GM18868 (cell line): ENCODE results near the gene CFHR5.
A peak's percentile ranks its signal among the peaks of the same experiment; 100 is the strongest.
"Not testable (repeated sequence)": the region's sequence is repeated elsewhere in the genome, so short reads cannot be mapped to it uniquely, and the experiment has no call there.

Experiments used
- ATAC-seq: cut with Tn5 transposase; IDR thresholded peaks from one replicate; pipeline ENCODE4 v1.9.1; 2021; ENCODE audit warnings: mild to moderate bottlenecking, moderate library complexity; ENCODE audit not compliant: unreplicated experiment

CFHR5 gene

GRCh38 chr1:196977278-196977677 lies at the start of gene CFHR5:
CFHR5 (plus strand) TSS chr1:196977556; CDS start chr1:196977665, 109 bp downstream.
- no peak for ATAC-seq

- ATAC-seq, result not testable (repeated sequence)
Observed at GRCh38 chr1:196932853-196933252, 44.5 kb upstream of the CFHR5 start.

DNA sequence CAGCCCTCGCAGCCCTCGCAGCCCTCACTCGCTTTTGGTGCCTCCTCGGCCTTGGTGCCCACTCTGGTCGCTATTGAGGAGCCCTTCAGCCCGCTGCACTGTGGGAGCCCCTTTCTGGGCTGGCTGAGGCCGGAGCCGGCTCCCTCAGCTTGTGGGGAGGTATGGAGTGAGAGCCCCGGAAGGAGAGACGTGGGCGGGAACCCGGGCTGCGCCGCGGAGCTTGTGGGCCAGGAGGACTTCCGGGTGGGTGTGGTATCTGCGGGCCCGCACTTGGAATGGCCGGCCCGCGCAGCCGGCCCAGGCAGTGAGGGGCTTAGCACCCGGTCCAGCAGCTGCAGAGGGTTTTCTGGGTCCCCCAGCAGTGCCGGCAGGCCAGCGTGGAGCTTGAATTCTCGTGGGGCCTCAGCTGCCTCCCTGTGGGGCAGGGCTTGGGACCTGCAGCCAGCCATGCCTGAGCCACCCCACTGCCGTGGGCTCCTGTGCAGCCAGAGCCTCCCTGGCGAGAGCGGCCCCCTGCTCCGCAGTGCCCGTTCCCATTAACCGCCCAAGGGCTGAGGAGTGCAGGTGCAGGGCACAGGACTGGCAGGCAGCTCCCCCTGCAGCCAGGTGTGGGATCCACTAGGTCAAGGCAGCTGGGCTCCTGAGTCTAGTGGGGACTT lies 43.7 kb upstream of the CFHR5 start:
- no peak for ATAC-seq

- not testable (repeated sequence) for ATAC-seq
Observed at GRCh38 chr1:196941474-196941873, 35.9 kb upstream of the CFHR5 start.

DNA sequence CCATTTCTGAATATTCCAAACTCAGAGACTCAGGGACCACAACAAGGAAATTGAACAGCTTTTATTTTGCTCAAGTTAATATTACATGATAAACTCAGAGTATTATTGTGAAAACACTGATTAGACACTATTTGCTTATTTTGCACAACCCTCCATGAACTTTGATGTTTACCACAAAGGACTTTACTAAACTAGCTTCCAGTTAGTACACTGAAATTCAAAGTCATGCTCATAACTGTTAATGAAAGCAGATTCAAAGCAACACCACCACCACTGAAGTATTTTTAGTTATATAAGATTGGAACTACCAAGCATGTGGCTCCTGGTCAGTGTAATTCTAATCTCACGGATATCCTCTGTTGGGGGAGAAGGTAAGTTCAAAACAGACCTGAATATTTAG lies 33.8 kb upstream of the CFHR5 start, which contains the start of gene CFHR2:
Gene CFHR2, plus strand, starts transcription at position 171 of the 400 bp plus-strand sequence. Its CDS starts 143 bp downstream, at position 314.
- ATAC-seq, result not testable (repeated sequence)

- ATAC-seq, result peak; percentile 97
Observed at GRCh38 chr1:196951711-196952394, 25.5 kb upstream of the CFHR5 start.

GRCh38 chr1:196954778-196955177 lies 22.6 kb upstream of the CFHR5 start:
- ATAC-seq, result no peak

DNA sequence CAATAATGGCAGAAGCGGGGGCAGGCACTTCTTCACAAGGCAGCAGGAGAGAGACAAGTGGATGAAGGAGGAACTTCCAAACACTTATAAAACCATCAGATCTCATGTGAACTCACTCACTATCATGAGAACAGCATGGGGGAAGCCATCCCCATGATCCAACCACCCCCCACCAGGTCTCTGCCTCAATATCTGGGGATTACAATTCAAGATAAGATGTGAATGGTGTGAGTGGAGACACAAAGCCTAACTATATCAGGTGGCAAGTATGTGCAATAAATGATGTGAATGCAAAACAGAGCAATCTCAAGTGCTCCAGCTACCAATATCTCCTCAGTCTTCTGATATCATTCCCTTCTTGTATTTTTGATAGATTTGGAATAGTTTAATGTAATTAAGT lies 21.4 kb upstream of the CFHR5 start:
- ATAC-seq, result no peak

GRCh38 chr1:196960854-196961253 lies 16.5 kb upstream of the CFHR5 start:
- ATAC-seq, result peak; percentile 93

GRCh38 chr1:196970182-196970581 lies 7.2 kb upstream of the CFHR5 start:
- no peak for ATAC-seq

- ATAC-seq, result no peak
Observed at GRCh38 chr1:196976278-196976677, 1.1 kb upstream of the CFHR5 start.

DNA sequence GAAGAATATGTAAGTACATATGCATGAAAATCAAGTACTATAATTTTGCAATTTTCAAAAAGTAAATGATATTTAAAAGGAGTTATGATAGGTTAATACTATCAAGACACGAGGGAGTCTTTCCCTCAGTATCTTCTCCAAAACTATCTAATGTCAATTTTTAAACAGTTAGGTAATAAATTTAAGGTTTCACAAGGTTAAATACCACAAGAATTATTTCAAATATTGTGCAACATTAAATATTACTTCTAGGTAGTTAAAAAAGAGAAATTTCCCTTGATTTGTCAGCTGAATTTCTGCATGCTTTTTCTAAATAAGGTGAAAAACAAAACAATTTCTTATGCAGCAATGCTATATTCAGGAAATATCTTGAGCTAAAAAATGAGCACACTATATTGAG lies 3.5 kb downstream of the CFHR5 start:
- ATAC-seq, result no peak

GRCh38 chr1:196982247-196982646 lies 4.9 kb downstream of the CFHR5 start:
- not testable (repeated sequence) for ATAC-seq

DNA sequence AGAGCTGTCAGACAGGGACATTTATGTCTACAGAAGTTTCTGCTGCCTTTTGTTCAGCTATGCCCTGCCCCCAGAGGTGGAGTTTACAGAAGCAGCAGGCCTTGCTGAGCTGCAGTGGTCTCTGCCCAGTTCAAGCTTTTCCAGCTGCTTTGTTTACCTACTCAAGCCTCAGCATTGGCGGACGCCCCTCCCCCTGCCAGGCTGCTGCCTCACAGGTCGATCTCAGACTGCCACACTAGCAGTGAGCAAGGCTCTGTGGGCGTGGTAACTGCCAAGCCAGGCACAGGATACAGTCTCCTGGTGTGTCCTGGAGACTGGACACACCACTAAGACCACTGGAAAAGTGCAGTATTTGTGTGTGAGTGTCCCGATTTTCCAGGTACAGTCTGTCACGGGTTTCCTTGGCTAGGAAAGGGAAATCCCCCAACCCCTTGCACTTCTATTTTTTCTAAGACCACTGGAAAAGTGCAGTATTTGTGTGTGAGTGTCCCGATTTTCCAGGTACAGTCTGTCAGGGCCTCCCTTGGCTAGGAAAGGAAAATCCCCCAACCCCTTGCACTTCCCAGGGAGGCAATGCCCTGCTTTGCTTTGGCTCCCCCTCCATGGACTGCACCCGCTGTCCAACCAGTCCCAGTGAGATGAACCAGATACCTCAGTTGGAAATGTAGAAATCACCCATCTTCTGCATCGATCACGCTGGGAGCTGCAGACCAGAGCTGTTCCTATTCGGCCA lies 14.7 kb downstream of the CFHR5 start:
- not testable (repeated sequence) for ATAC-seq

- ATAC-seq, result no peak
Observed at GRCh38 chr1:196993916-196994315, 16.6 kb downstream of the CFHR5 start.

- ATAC-seq, result peak; percentile 78
Observed at GRCh38 chr1:196997423-196997822, 20.1 kb downstream of the CFHR5 start.

GRCh38 chr1:197001828-197002227 lies 24.5 kb downstream of the CFHR5 start:
- no peak for ATAC-seq

GRCh38 chr1:197003132-197003531 lies 25.8 kb downstream of the CFHR5 start:
- no peak for ATAC-seq

DNA sequence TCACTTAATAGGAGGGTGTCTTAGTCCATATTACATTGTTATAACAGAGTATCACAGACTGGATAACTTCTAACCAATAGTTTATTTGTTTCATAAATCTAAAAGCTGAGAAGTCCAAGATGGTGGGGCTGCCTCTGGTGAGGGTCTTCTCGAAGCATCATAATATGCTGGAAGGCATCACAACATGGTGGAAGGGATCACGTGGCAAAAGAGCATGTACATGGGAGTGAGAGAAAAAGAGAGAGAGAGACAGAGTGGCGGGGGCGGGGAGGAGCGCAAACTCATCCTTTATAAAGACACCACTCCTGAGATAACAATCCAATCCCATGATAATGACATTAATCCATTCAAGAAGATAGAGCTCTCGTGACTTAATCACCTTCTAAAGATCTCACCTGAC lies 31.5 kb downstream of the CFHR5 start:
- no peak for ATAC-seq

DNA sequence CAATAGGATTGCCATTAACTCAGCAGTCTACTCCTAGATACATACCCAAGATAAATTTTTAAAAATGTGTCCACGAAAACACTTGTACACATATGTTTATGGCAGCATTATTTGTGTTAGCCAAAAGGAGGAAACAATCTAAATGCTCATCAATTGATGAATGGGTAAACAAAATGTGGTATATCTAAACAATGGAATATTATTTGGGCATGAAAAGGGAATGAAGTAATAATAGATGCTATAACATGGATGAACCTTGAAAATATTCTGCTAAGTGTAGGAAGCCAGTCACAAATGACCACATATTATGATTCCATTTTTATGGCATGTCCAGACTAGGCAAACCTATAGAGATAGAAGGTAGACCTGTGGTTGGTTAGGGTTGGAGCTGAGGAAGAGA lies 34.3 kb downstream of the CFHR5 start:
- ATAC-seq, result no peak

GRCh38 chr1:197013234-197013633 lies 35.9 kb downstream of the CFHR5 start:
- ATAC-seq, result no peak

GRCh38 chr1:197016751-197017150 lies 39.4 kb downstream of the CFHR5 start:
- no peak for ATAC-seq
